HG03342 (cell line): Measurements from ENCODE around the gene RAC2.
A peak's percentile ranks its signal among the peaks of the same experiment; 100 is the strongest.
"Not testable (repeated sequence)": the region's sequence is repeated elsewhere in the genome, so short reads cannot be mapped to it uniquely, and the experiment has no call there.

Source experiments
- ATAC-seq: cut with Tn5 transposase; IDR thresholded peaks from one replicate; pipeline ENCODE4 v1.9.1; 2021; ENCODE audit warnings: mild to moderate bottlenecking, moderate library complexity; ENCODE audit not compliant: unreplicated experiment

The RAC2 gene

DNA sequence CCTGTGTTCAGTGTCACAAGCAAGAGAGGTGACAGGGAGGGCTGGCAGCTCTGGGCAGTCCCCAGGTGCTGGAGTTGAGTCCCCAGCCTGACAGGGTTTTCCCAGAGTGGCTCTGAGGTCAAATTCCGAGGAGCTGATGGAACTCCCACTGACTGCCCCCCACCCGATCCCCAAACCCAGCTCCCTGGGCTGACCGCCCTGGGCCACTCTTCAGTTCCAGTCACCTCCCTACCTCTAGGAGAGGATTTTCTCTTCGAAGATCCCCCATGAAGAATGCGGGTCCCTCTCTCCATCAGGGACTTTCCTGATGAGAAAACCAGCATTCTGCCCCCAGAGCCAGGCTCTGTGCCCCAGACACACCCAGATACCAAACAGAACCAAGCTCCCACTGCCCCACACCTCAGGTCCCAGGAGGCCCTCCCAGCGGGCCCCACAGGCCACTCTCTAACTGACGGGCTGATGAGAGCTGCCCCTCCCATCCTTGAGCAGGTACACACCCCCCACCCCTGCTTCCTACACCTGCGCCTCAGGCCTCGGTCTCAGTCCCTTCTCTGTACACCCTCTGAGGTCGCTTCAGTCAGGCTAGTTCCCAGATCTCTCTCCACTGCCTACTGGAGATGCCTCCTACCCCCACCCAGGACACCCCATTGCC, 12.1 kb upstream of the RAC2 start:
- no peak for ATAC-seq

DNA sequence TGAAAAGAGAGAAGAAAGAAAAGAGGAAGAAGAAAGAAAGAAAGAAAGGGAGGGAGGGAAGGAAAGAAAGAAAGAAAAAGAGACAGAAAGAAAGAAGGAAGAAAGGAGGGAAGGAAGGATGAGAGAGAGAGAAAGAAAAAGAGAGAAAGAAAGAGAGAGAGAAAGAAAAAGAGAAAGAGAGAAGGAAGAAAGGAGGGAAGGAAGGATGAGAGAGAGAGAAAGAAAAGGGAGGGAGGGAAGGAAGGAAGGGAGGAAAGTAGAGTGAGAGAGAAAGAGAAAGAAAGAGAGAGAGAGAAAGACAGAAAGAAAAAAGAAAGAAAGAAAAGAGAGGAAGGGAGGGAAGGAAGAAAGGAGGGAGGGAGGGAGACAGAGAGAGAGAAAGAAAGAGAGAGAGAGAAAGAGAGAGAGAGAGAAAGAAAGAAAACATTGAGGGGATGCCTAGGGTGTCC, 11.5 kb upstream of the RAC2 start:
- no peak for ATAC-seq

DNA sequence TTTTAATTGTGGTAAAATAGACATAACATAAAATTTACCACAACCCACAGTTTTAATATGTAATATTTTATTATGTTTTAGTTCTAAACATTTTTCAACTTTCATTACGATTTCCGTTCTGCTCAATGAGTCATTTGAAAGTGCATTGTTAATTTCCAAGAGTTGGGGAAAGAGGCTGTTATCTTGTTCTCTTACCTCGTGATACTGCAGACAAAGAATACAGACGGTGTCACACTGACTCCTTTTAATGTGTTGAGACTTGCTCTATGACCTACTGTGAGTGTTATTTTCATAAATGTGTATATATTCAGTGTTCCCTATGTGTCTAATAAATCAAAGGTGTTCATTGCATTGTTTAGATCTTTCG, 10.8 kb upstream of the RAC2 start:
- ATAC-seq: no peak

DNA sequence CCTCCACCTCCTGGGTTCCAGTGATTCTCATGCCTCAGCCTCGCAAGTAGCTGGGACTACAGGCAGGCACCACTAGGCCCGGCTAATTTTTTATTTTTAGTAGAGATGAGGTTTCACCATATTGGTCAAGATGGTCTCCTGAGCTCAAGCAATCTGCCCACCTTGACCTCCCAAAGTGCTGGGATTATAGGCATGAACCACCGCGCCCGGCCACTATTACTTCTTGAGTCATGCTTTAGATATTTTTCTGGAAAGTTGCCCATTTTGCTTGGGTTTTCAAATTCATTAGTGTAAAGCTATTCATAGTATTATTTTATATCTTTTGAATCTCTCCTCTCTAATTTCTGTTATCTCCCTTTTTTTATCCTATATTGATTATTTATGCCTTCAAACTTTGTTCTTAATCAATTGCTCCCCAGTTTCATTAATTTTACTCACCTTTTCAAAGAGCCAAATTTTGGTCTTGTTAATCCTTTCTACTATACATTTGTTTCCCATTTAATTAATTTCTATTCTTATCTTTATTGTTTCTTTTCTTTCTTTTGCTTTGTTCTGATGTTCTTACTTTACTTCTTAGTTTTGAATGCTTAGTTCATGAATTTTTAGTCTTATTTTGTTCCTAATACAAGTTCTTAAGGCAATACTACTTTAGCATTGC, 10.3 kb upstream of the RAC2 start:
- no peak for ATAC-seq

DNA sequence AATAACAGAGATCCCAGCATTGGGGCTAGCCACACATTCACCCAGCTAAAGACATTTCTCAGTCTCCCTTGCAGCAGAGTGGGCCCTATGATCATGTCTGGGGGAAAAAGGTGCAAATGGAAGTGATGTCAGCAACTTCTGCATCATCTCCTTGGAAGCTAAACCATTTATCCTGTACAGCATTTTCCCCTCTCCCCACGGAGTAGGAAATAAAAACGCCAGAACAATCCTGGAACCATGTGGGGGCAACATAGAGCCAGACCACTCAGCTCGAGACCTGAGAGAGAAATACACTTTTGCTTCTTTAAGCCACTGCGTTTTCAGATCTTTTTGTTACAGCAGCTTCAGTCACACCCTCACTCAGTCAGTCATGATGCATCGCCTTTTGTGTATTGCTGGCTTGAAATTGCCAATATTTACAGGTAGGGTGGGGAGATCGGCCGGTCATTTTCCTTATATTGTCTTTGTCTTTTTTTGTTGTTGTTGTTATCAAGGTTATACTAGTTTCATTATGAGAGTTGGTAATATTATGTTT, 9.1 kb upstream of the RAC2 start:
- no peak for ATAC-seq

DNA sequence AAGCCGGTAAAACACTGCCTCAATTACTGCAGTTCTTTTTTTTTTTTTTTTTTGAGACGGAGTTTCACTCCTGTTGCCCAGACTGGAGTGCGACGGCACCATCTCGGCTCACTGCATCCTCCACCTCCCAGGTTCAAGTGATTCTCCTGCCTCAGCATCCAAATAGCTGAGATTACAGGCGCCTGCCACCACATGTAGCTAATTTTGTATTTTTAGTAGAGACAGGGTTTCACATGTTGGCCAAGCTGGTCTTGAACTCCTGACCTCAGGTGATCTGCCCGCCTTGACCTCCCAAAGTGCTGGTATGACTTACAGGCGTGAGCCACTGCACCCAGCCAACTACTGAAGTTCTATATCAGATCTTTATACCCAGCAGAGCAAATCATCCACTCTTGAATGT, 7.8 kb upstream of the RAC2 start:
- not testable (repeated sequence) for ATAC-seq

DNA sequence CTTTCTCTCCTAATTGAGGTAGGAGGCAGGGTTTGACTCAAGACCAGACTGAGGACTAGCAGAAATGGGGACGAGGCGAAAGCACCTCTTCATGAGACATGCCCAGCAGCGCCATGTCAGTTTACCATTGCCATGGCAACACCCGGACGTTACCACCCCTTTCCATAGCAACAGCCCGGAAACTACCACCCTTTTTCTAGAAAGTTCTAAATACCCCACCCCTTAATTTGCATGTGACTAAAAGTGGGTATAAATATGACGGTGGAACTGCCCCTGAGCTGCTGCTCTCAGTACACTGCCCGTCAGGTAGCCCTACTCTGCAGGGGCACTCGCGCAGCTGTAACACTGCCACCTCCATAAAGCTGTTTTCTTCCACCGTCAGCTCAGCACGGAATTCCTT, 5.9 kb upstream of the RAC2 start:
- no peak for ATAC-seq

DNA sequence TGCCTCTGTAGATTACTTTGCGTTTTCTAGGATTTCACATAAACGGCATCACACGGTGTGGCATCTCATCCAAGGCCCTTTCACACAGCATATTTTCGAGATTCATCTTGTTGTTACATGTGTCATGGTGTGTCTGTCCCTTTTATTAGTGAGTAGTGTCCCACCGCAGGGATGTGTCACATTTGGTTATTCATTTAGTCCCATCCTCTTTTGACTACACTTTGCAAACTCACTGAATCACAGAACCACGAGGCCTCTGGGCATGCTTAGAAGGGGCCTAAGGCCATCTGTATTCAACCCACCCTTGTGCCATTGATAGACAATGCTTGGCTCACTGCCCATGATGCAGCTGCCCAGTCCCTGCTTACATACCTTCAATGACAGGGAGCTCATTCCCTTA, 4.2 kb upstream of the RAC2 start:
- no peak for ATAC-seq

DNA sequence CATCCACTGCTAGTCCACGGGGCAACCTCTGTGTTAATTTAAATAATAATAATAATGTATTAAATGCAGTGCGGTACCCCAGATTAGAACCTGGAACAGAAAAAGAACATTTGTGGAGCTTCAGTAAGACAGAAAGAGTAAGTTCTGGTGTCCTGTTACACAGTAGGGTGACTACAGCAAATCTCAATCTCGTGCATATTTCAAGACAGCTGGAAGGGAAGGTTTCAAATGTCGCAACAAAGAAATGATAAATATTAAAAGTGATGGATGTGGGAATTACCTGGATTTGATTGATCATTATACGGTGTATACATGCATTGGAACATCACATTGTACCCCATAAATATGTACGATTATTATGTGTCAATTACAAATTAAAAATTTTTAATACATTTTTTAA, 1.7 kb upstream of the RAC2 start:
- no peak for ATAC-seq

DNA sequence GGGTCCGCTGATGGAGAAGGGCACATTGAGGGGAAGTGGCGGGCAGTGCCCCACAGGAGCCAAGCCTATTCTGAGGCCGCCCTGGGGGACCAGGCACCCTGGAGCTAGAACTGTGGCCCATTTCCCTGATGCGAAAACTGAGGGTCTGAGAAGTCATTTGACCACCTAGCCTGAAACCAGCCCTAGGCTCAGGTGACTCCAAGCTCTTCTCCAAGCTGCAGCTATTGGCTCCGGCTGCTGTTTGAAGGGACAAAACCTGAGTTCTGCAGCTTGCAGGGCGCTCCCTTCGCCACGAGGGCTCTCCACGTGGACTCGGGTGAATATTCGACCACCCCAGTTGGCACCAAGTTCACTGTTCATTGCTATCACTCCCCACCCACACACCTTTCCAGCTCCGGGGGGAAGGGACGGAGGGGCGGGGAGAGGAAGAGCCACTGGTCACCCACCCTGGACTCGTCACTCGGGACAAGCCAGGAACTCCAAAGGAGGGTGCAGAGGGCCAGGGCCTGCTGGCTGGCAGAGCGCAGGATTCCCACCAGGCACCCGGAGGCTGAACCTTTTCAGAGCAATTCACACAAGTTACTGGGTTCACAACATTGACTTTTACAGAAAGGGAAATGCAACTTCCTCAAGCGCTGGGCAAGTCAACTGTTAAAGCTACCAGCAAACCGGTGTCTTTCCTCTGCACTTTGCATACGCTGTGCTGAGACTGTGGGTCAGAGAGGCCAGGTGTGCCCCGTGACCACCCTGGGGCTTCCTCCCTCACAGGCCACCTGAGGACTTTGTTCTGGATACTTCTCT, 1.1 kb upstream of the RAC2 start:
- ATAC-seq: peak; percentile 33

DNA sequence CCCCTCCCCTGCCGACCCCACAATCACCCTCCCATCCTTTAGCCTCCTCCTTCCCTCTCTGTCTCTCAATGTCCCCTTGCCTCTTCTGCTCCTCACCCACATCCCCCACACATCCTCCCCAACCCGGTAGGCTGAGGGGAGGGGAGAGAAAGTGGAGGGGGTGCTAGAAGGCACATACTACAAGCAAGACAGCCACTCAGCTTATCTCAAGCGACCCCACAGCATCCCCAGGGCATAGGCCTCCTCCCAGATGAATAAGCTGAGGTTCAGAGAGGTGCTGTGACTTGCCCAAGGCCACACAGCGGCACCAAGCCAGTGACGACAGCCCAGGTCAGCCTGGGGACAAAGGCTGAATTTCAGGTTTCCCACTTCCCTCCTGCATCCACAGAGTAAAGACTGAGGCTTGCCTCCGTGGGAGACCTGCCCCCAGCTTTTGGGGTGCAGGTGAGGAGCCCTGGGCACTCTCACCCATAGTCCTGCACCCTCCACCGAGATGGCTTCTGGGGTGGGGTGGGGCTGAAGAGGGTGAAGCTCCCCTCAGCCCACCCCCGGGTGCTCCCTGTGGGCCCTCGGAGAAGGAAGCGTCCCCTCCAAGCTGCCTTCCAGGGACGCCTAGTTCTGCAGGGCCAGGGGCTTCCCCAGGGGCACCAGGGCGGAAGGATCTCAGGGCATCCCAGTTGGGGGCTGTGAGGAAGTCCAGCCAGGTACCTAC, 511 bp downstream of the RAC2 start:
- no peak for ATAC-seq

DNA sequence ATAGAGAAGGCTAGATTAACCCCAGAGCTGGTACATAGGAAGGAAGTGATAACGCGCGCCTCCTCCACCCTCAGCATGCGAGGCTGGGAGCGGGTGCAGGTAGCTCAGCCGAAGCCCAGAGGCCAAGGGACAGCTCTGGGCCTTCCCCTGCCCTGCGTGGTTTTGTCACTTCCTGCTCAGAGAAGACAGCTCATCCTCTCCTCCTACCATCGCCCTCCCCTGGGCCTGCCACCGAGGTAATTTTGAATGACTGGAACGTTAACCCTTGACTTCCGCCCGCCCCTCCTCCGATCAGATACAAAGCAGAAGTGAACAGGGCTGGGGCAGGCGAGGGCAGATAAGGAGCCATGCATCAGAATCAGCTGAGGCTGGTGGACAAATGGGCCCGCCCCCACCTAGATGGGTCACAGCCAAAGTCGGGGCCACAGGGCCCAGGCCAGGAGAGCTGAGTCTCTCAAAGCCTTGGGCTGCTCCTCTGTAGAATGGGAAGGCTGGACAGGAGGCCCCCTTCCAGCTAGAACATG, 1.6 kb downstream of the RAC2 start:
- peak; percentile 56 for ATAC-seq

DNA sequence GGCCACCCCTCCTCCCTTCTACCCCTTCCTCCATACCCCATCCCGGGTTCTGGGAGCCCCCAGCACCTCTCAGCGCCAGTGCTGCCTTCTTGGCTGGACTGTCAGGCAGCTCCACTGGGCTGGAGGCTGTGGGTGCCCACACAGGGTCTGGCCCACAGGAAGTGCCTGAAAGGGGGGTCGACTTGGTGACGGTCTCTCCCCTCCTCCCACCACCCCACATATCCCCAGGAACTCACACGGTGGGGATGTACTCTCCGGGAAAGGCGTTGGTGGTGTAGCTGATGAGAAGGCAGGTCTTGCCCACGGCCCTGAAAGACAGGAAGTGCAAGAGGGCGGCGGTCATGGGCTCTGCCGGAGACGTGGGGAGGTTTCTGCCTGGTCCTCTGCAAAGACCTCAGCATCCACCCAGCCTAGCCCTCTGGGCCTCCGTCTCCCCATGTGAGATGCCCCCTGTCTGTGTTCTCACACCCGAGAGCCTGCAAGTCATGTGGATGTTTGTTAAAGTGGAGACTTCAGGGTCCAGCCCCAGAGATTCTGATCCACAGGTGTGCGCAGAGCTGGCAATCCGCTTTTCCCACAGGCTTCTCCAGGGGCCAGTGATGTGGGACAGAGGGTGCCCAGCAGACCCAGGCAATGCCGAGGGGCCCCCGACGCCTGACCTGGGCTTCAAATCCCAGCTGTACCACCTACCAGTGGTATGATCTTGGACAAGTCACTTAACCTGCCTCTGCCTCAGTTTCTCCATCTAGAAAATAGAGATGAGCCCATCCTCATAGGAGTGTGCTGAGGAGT, 2.5 kb downstream of the RAC2 start:
- ATAC-seq: no peak

DNA sequence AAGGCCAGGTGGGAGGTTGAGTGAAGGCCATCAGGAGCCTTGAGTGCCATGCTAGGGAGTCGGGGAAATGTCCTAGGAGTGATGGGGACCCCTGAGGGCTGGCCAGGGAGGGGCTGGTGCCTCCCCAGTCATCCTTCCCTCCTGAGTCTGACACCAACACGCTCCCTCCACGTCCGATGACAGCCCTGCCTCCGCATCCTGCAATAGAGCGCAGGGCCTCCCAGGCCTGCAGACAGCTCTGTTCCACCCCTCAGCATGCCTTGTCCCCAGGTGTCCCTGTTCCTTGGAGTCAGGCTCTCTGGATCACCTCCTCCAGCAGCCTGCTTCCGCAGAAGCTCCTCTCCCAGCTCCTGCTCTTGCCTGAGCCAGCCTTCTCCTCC, 3.1 kb downstream of the RAC2 start:
- ATAC-seq: no peak

DNA sequence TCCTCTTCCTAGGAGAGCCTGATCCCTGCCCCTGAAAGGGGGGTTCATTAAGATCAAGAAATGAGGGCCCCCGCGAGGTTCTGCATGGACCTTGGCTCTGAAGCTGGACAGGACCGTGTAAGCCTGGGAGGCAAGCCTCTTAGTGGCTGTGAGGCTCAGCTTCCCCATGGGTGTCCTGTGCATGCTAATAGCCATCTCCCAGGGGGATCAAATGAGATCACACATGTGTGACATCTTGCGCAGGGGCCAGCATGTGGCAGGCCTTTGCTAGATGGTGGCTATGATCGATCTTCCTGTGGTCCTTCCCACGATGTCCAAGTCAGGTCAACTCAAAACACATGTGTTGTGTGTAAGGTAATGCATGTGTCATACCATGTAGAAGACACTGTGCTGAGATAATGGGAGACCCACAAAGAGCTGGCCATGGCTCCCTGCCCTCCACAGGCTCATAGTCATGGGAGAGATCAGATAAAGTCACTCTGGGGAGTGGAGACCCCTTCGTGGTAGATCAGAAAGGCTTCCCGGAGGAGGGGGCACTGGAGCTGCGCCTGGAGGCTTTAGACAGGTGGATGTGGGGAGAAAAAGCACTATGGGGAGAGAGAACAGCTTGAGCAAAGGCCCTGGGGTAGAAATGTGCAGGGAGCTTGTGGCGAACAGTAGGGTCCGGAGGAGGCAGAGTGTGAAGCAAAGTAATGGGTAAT, 3.7 kb downstream of the RAC2 start:
- no peak for ATAC-seq

DNA sequence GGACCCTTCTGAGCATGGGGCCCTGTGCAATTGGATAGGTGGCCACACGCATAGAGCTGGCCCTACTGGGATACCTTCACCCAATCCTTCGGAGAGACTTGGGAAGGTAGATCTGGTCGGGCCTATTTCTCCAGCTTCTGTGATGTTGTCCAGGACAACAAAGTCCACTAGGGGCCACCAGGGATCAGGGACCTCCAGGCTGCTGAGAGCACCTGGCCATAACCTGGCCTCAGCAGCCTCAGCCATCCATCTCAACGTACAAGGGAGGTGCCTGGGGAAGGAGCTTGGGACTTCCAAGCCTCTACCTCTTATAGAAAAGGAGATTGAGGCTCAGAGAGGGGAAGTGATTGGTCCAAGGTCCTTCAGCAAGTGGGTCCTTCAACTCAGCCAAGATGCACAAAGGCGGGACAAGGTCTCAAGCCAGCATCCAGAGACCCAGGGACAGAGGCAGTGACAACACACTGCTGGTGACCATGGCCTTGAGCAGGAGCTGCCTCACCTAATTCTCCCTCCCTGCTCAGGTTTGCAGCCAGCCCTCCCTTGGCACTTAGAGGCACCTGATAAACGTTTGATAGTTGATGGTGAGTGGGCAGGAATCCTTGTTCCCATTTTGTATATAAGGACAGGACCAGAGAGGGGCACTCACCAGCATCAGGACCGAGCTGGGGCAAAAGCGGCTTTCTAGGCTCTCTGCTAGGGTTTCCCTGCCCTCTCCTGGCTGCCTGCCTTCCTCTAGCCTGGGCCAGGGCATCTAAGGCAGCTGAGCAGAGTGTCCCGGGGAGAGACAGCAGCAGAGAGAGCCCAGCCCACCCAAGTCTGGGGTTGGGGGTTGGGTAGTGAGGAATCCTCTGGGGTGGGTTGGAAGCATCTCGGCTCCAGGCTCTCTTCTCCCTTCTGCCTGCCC, 4.5 kb downstream of the RAC2 start:
- no peak for ATAC-seq

DNA sequence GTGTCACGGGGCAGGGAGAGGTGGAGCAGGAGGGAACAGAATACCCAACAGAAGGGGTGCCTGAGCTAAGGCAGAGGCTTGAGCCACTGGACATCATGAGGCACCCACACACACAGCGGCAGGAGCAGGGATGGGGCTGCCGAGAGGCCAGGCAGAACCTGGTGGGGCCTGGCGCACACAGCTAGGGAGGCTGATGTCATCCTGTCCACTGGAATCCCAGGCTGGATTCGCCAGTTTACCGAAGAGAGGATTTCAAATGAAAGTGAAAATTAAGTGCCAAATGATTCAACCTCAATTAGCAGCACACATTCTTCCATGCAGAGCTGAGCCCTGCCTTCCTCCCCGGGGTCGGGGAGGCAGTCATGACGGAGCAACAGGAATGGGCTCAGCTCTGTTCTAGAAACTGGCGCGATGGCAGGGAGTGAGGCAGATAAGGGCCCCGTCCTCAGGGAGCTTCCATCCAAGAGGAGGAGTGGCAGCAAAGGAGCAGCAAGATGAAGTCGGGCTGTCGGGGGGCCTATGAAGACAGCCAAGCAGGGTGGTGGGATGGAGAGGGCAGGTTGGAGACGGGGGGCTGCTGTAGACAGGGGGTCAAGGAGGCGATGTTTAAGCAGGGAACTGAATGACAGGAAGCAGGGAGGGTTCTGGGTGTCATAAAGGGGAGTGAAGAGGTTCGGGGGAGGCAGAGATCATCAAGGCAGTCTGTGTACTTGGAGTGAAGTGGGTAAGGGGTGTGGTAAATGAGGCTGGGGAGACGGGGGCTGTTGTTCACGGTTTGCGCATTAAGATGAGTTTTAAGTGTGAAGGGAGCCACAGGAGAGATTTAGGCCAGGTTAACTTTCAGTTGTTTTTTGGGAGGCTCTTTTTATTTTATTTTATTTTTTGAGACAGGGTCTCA, 6.4 kb downstream of the RAC2 start:
- no peak for ATAC-seq
